NOMO-1 treated with DMSO at 0.1 percent for 48 hours (cell line): Measurements from ENCODE around the gene GSG1.

ENCODE experiments used
- DNase-seq: peaks from one replicate; lab custom pipeline; 2025; ENCODE audit not compliant: unreplicated experiment; lab: John Stamatoyannopoulos, UW

The GSG1 gene

DNA sequence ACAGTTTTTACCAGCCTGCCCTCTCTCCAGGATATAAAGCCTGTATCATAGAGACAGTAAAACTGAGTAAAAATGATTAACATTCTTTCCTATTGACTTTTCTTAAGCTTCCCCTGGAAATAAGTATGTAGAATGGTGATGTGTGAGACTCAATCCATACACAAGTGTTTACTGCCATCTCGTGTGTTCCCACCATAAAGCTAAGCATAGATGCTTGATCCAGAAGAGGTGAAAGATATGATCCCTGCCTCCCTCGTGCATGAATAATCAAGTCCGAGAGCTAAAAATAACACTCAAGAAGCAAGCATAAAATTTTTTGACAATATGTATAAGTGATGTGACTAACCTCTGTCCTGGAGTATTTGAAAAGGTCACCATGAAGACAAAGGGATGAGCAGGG, 16.9 kb upstream of the GSG1 start:
- no peak for DNase-seq

DNA sequence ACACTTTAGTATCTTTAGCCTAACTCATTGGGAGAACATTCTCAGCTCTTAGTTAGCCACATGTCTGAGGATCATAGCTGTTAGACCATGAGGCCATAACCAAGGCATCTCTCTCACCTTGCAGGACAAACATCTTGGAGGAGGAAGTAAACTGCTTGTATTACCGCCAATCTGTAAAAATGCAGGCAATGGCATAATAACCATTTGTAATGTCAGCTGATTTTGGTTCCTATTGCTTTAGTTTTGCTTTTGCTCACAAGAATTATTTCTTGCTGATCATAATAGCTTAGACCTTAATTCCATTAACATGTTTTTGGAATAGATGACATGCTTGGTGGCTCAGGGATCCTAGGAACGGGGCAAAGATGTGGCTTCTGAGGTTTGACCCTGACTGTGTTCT, 16.4 kb upstream of the GSG1 start:
- no peak for DNase-seq

DNA sequence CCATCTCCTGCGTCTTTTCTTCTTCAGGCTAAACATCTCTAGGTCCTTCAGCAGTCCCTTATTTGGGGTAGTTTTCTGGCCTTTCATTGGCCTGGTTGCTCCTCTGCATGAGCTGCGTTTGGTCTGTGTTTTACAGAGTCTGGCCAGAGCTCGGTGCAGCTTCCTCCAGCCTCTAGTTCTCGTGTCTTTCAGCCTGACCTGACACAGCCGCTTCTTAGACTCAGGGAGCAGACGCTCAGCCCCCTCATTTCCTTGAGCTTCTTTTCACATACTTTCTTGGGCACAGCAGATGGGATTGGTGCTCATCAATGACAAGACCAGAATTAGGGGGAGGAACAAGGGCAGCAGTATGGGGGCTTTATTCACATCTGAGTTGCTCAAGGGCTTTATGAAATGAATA, 13.6 kb upstream of the GSG1 start:
- DNase-seq = no peak

GRCh38 chr12:13116259-13116658, 12.8 kb upstream of the GSG1 start:
- no peak for DNase-seq

DNA sequence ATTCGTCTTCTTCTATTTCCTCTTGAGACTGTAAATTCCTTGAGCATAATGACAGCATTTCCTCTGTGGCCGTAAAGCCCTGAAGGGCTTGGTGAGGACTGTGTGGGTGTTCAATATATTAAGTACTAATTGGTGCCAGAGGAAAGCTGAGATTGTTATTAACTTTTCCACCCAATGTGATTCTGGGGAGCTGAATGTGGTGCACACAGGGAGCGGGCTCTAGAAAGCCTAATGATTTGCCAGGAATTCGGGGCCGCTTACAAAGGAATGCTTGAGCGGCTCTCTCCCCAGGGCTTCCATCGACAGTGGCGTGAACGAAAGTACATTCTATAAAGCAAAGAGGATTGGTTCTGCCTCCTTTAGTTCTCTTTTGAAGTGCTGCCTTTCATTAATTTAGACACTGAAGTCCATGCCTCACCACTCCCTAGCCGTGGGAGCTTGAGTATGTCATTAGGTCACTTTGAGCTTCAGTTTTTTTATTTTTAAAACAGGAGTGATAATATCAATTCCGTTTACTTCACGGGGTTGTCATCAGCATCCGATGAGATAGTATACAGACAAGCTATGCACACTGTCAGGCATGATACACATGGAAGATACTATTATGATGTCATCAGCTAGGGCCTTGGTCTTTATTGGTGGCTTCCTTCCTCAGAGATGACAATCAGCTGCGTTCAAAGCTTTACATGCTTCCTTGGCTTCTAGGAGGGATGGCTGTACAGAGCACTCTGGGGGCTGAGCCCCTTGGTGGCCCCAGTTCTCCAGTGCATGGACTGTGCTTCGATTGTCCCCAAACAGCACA, 11.0 kb upstream of the GSG1 start:
- DNase-seq = no peak

DNA sequence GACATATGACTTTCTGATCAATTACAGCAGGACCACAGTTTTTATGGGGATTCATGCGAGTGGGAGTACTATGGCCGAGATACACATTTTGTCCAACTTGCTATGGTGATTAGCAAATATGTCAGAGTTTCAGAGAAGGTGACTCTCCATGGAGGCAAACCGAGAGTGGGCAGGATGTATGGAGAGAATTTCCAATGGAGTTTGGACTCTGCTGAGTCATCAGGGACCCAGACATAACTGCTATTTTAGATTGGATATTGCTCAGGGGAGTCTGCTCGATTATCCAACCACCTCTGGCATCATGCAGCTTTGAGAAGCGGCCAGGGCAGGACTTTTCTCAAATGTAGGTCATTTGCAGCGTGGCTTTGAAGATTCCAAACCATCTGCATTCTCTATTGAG, 9.5 kb upstream of the GSG1 start:
- DNase-seq = no peak

DNA sequence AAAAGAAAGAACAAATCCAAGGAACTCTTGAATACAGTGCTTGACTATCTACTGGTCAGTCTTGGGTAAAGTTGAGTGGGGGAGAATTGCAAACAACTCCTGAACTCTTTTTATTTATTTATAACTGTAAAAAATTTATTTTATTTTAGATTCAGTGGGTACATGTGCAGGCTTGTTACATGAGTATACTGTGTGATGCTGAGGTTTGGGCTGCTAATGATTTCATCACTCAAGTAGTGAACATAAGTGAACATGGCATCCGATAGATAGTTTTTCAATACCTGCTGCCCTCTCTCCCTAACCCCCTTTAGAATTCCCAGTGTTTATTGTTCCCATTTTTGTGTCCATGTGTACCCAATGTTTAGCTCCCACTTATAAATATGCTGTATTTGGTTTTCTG, 3.2 kb upstream of the GSG1 start:
- DNase-seq = no peak

GRCh38 chr12:13105781-13106180, 2.3 kb upstream of the GSG1 start:
- DNase-seq = no peak

DNA sequence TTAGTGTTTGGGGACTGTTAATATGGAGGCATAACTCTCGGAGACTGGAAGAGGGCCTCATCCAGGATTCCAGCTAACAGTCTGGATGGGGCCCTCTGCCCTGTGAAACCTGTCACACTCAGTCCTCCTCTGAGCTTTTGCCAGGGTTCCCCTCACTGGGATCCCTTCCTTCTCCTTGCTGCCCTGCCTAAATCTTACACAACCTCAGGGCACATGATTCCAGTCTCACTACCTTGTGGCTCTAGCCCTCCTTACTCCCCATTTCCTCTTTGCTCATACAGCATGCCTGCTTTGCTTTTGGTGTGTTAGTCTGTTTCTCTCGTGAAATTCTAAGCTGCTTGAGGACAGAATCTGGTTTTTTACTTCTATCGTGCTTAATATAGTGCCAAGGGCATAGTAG, 942 bp upstream of the GSG1 start:
- DNase-seq = peak; percentile 7

DNA sequence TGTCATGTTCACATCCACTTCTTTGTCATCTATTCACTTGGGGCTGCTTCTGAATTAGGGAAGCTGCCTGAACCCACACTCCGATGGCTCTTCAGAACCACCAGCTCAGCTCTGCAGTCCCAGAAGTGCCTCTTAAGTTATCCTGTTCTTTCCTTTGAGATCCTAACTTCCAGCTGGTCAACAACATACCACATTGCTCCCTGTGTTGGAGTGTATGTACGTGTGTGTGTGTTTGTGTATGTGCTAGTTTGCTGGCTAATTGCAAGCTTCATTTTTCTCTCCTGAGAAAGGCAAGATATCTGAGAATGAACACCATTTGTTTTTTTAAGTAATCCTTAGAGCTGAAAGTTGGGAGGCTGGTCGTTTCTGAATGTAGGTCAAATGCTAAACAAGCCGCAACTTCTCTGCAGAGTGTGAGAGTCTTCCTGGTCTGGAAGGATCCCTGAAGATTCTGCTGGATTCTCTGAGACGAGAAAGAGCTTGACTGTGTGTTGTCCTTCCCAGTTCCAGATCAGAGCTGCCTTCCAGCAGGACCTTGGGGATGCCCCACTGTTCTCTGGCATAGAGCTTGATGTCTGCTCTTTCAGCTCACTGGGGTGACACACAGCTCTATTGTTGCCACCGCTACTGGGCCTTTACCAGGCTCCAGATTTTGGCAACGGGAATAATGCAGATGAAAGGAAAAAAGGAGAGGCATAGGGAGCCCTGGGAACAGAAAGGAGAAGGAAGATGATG, 839 bp downstream of the GSG1 start:
- no peak for DNase-seq

- peak; percentile 10 for DNase-seq
Measured at GRCh38 chr12:13101821-13102375, 1.6 kb downstream of the GSG1 start.

DNA sequence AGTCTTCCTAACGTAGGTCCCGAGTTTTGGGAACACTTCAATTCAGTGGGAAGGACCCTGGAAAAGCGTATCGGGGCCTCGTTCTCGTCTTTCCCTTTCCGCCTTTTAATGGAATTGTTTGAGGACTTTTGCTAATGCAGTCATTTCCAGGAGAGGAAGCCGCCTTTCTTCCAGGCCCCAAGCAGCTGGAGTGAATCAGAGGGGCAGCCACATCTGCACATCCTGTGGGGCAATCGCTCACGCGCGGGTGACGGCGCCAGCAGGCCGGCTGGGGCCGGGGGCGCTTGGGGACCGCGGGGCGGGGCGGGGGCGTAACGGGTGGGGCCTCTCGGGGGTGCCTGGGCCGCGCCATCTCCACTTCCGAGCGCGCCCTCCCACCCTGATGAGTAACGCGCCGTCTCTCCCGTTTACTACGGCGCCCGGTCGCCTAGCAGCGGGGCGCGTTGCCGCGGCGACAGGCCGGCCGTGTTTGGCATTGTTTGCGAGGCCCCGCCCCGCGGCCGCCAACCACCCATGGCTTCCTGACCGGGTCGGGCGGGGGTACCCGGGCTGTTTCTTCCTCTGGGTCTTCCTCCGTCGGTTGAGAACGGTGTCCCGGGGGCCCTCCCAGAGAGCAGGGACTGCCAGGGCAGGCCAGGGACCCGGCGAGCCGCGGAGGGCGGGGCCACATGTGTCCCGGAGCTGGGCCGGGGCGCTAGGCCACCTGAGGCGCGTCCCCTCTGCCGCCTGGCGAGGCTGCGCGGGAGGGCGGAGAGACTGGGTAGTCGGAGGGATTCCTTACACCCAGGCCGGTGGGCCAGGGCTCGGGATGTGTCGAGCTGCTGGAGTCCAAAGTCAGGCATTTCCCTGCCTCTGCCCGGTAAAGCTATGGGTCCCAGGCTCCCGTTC, 2.3 kb downstream of the GSG1 start:
- peak; percentile 88 for DNase-seq

DNA sequence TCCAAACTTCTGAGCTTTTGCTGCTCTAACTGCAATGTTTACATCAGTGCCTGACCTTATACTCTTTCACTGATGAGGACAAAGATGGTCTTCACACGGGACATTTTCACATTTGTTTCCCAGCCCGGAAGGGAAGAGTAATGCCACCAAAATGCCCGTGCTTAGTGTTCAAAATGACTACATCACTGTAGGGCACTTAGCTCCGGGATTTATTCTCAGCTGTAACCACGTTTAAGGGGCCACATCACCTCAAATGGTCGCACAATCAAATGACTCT, 2.9 kb downstream of the GSG1 start:
- DNase-seq = peak; percentile 28

DNA sequence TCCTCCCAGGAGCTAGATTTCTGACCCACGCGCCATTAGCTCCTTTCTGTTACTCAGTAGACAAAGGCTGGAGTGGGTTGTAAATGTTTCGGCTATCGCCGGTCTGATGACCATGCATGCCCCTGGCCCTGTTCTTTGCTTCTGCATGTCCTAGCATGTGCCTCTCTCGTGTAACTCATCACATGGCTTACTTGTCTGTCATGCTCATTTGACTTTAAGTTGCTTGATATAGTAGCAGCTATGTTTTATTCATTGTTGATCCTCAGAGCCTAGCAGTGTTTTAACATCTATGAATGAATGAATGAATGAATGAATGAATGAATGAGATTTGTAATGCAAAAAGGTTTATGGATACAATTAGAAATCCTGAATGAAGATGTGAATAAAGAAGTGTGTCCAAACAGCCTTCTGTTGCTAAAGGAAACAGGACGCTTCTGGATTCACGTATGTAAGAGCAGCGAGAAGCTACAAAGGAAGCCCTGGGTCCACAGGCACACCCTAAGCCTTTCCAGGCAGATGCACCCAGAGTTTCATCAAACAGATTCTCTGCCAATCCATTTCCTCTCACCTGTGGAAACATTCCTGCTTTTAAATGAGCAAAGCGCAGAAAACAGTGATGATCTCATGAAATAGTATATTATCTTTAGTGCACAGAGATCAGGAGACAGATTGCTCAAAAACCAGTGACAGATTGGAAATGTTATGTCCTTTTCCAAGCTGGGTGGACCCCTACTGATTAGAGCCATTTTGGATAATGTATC, 3.4 kb downstream of the GSG1 start:
- DNase-seq = no peak

- DNase-seq = peak; percentile 85
Measured at GRCh38 chr12:13099066-13099843, 4.2 kb downstream of the GSG1 start.

- peak; percentile 82 for DNase-seq
Measured at GRCh38 chr12:13097491-13098011, 5.9 kb downstream of the GSG1 start.

GRCh38 chr12:13095266-13095995, 8.0 kb downstream of the GSG1 start:
- no peak for DNase-seq

DNA sequence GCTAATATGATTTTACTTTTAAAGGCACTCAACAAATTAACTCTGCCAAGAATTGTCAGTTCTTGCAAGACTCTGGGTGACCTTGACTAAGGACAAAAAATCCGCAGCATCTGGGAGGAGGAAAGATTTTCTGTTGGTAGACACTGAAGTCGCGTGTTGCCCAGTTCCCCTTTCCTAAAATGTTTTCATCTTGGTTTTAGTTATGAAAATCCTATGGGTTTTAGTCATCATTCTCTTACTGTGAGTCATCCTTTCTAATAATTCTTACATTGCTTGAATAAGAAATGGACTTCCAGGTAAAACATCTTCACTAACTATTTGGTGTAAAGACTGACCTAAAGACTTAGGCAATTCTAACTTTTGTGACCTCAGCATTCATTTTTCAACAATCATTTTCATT, 9.1 kb downstream of the GSG1 start:
- DNase-seq = peak; percentile 86

GRCh38 chr12:13093848-13094220, 9.6 kb downstream of the GSG1 start:
- DNase-seq = no peak
